SU-DHL-6 (cell line): ENCODE data around the gene PIBF1.

Experiments used
- H2AFZ ChIP-seq: fragments of 200-600 bp; sonication (generic); 2 replicates; pipeline ENCODE4 v1.6.1; 2014; ENCODE audit warnings: low read depth, mild to moderate bottlenecking, moderate library complexity, mixed read lengths, antibody characterized with exemption, low read length; ENCODE audit not compliant: severe bottlenecking
- H3F3A ChIP-seq: fragments of 200-600 bp; shearing (Covaris generic); 2 replicates; pipeline ENCODE4 v1.6.0; 2016; ENCODE audit warnings: antibody characterized with exemption, mild to moderate bottlenecking; ENCODE audit not compliant: insufficient read depth
- H3K27ac ChIP-seq: fragments of 200-600 bp; sonication (generic); 2 replicates; pipeline ENCODE4 v1.5.1; 2016; ENCODE audit warnings: low read depth, mild to moderate bottlenecking, low read length, moderate library complexity, mixed read lengths
- H3K27me3 ChIP-seq: fragments of 200-600 bp; sonication (generic), shearing (Covaris generic); 2 replicates; pipeline ENCODE4 v1.6.0; 2014; ENCODE audit warnings: mild to moderate bottlenecking, low read length
- H3K36me3 ChIP-seq: fragments of 200-600 bp; sonication (generic); 2 replicates; pipeline ENCODE4 v1.6.1; 2014; ENCODE audit warnings: mild to moderate bottlenecking, low read length, mixed read lengths
- H3K4me2 ChIP-seq: fragments of 300-600, 200-600 bp; shearing (Covaris generic), sonication (generic); 2 replicates; pipeline ENCODE4 v1.6.0; 2014; ENCODE audit warnings: low read length, low read depth, mild to moderate bottlenecking; ENCODE audit not compliant: poor library complexity, severe bottlenecking
- H3K4me3 ChIP-seq: fragments of 200-600 bp; sonication (generic); 2 replicates; pipeline ENCODE4 v1.5.1; 2014; ENCODE audit warnings: antibody characterized with exemption, low read length, mild to moderate bottlenecking, mixed read lengths; ENCODE audit not compliant: insufficient read depth, poor library complexity, severe bottlenecking
- H3K79me2 ChIP-seq: fragments of 200-600 bp; sonication (generic); 2 replicates; pipeline ENCODE4 v1.6.1; 2014; ENCODE audit warnings: mild to moderate bottlenecking, low read length, moderate library complexity; ENCODE audit not compliant: insufficient read depth
- H3K9ac ChIP-seq: fragments of 200-600 bp; sonication (generic); 2 replicates; pipeline ENCODE4 v1.7.0; 2014; ENCODE audit warnings: mild to moderate bottlenecking, low read length
- H3K9me2 ChIP-seq: fragments of 200-600 bp; sonication (generic); replicated peaks from 2 replicates; pipeline ENCODE4 v1.6.1; 2014; ENCODE audit warnings: low read length; ENCODE audit not compliant: insufficient read depth
- H3K9me3 ChIP-seq: fragments of 200-600 bp; sonication (generic); 2 replicates; pipeline ENCODE4 v1.6.1; 2014; ENCODE audit warnings: low read length, mixed read lengths; ENCODE audit not compliant: insufficient read depth
- H4K20me1 ChIP-seq: fragments of 200-600 bp; sonication (generic); 2 replicates; pipeline ENCODE4 v1.6.1; 2014; ENCODE audit warnings: low read depth, mild to moderate bottlenecking, antibody characterized with exemption, low read length, moderate library complexity, mixed read lengths
- EZH2phosphoT487 ChIP-seq: fragments of 200-600 bp; sonication (generic), shearing (Covaris generic); conservative IDR thresholded peaks from 2 replicates; pipeline ENCODE4 v1.6.1; 2018; ENCODE audit warnings: mild to moderate bottlenecking, antibody characterized with exemption, low read length, moderate library complexity, mixed read lengths
- TF ChIP-seq, protein P1 (sequence below): fragments of 200-600 bp; sonication (generic); IDR thresholded peaks from one replicate; pipeline ENCODE4 v1.5.1; 2017; ENCODE audit warnings: antibody characterized with exemption, mild to moderate bottlenecking, low read length, moderate library complexity; ENCODE audit not compliant: insufficient read depth, poor library complexity, severe bottlenecking

Gene PIBF1

DNA sequence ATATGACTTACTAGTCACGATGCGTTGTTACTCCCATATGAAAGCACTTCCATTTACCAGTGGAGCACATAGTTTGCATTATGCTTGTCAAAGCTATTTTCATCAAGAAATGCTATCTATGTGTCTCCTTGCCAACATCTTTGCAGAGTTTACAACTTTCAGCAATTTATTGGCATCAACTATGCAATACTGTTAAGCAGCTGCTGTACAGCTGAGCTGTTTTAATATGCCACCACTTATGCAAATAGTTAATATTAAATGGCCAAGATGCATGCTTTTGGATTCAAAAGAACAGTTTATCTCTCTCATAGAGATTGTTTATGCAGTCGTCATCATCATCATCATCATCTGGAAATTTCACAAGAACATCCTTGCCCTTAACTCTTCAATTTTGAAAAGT, 209.0 kb downstream of the PIBF1 start:
- H3K9me2 ChIP-seq: no peaks in the 10 kb centered on the region
- H3K4me3 ChIP-seq: no peak overlapping the region
- H3K4me2 ChIP-seq: no peak overlapping the region
- no peak overlapping the region for H2AFZ ChIP-seq
- H3K9me3 ChIP-seq: no peaks in the 10 kb centered on the region
- no peaks in the 10 kb centered on the region for H3K36me3 ChIP-seq
- no peaks in the 10 kb centered on the region for H3F3A ChIP-seq
- H4K20me1 ChIP-seq: no peaks in the 10 kb centered on the region
- no peak overlapping the region for H3K27ac ChIP-seq
- H3K9ac ChIP-seq: no peak overlapping the region
- no peaks in the 10 kb centered on the region for H3K79me2 ChIP-seq
- no peaks in the 10 kb centered on the region for H3K27me3 ChIP-seq
- TF ChIP-seq, protein P1, sequence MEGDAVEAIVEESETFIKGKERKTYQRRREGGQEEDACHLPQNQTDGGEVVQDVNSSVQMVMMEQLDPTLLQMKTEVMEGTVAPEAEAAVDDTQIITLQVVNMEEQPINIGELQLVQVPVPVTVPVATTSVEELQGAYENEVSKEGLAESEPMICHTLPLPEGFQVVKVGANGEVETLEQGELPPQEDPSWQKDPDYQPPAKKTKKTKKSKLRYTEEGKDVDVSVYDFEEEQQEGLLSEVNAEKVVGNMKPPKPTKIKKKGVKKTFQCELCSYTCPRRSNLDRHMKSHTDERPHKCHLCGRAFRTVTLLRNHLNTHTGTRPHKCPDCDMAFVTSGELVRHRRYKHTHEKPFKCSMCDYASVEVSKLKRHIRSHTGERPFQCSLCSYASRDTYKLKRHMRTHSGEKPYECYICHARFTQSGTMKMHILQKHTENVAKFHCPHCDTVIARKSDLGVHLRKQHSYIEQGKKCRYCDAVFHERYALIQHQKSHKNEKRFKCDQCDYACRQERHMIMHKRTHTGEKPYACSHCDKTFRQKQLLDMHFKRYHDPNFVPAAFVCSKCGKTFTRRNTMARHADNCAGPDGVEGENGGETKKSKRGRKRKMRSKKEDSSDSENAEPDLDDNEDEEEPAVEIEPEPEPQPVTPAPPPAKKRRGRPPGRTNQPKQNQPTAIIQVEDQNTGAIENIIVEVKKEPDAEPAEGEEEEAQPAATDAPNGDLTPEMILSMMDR: no peak
- TF ChIP-seq EZH2phosphoT487: no peak

DNA sequence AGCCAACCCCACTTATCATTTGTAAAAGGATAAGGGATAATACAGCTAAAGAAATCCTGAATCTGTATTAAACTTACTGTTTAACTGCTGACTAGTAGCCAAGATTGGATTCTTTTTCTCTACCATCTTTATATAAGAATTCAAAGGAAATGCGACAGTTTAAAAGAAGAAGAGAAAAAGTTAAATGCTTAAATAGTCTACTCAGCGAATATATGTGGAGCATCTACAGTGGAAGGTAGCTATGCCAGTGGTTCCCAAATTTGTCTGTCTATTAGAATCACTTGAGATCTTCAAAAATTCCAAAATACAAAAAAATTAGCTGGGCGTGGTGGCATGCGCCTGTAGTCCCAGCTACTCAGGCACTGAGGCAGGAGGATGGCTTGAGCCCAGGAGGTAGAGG, 216.1 kb downstream of the PIBF1 start:
- no peak overlapping the region for H3K27ac ChIP-seq
- H4K20me1 ChIP-seq: no peaks in the 10 kb centered on the region
- no peaks in the 10 kb centered on the region for H3K36me3 ChIP-seq
- H3K27me3 ChIP-seq: no peaks in the 10 kb centered on the region
- no peak overlapping the region for H2AFZ ChIP-seq
- H3K9me3 ChIP-seq: no peaks in the 10 kb centered on the region
- no peak for TF ChIP-seq EZH2phosphoT487
- TF ChIP-seq, protein P1: no peak
- no peak overlapping the region for H3K9ac ChIP-seq
- no peaks in the 10 kb centered on the region for H3K9me2 ChIP-seq
- H3K4me2 ChIP-seq: no peak overlapping the region
- H3K79me2 ChIP-seq: no peaks in the 10 kb centered on the region
- H3F3A ChIP-seq: no peaks in the 10 kb centered on the region
- H3K4me3 ChIP-seq: no peak overlapping the region

DNA sequence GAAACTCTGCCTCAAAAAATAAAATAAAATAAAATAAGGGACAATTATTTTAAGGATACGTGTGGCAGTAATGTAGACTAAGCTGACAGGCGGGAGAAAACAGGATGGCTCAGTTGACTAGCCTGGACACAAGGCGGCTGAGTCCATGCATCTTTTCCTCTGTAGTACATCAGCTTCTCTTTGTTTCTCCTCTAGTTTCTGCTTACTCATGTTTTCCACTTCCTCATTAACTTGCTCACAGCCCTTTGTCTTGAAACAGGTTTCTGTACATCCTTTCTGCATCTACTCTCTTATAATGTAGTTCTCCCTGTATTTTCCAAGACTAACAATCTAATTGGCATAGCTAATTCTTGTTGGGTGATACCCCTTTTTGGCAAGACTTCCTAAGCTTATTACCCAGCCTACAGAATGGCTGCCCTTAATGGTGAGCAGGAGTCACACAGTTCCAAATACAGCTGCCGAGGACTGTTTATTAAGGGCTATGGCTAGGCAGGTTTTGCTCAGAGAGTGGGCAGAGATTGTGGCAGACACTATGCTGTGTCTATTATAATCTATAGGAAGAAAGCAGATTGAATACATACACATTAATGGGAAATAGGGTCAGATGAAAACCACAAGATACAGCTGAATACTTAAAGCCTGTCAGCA, 218.2 kb downstream of the PIBF1 start:
- H3K9me2 ChIP-seq: no peaks in the 10 kb centered on the region
- TF ChIP-seq, protein P1: no peak
- no peak for TF ChIP-seq EZH2phosphoT487
- H3K27me3 ChIP-seq: no peaks in the 10 kb centered on the region
- H3K79me2 ChIP-seq: no peaks in the 10 kb centered on the region
- no peaks in the 10 kb centered on the region for H3K36me3 ChIP-seq
- H3K4me2 ChIP-seq: no peak overlapping the region
- H4K20me1 ChIP-seq: no peaks in the 10 kb centered on the region
- H3K9ac ChIP-seq: no peak overlapping the region
- no peak overlapping the region for H3K27ac ChIP-seq
- H3K4me3 ChIP-seq: no peak overlapping the region
- no peaks in the 10 kb centered on the region for H3K9me3 ChIP-seq
- H2AFZ ChIP-seq: no peak overlapping the region
- H3F3A ChIP-seq: no peaks in the 10 kb centered on the region
